IMR-90 (cell line): ENCODE results near the gene AK1. TPM values are rescaled to one million over a fixed set of nuclear protein-coding genes. Genes with fewer than 3 reads are reported as not detected.

Source experiments
- ATAC-seq: fragments of 200-7000 bp; cut with Tn5 transposase; 2 replicates; pipeline ENCODE4 v1.9.1; 2020; ENCODE audit warnings: low read depth, mild to moderate bottlenecking, moderate library complexity
- BruUV-seq: library from RNA; stranded (reverse); fragments of 400-500 nt; replicated peaks from 2 replicates; lab custom pipeline; 2021; lab: Mats Ljungman, UMichigan
- CTCF ChIA-PET: fragments of 300-600 bp; formaldehyde crosslinking; extraction: SDS; loops from one replicate; lab custom pipeline; 2021; ENCODE audit warnings: antibody characterized with exemption; lab: Yijun Ruan, JAX
- POLR2A ChIA-PET: fragments of 300-600 bp; sonication (Branson Sonifier 250); formaldehyde crosslinking; loops from one replicate; lab custom pipeline; 2022; ENCODE audit warnings: antibody characterized with exemption; ENCODE audit not compliant: unreplicated experiment; lab: Charles Lee
- DNase-seq: peaks from one replicate; pipeline ENCODE4 v3.0.0; 2013
- H2AFZ ChIP-seq: replicated peaks from 2 replicates; pipeline ENCODE3; 2013; ENCODE audit warnings: low read length, mild to moderate bottlenecking; ENCODE audit not compliant: poor library complexity
- H2AK5ac ChIP-seq: 2 replicates; pipeline ENCODE4 v1.6.1; 2013; ENCODE audit warnings: low read depth, low read length, inconsistent platforms
- H2AK9ac ChIP-seq: replicated peaks from 2 replicates; pipeline ENCODE3; 2013; ENCODE audit warnings: mild to moderate bottlenecking, low read depth, low read length, moderate library complexity; ENCODE audit not compliant: poor library complexity
- H2BK120ac ChIP-seq: 2 replicates; pipeline ENCODE4 v1.6.1; 2013; ENCODE audit warnings: low read depth, low read length, inconsistent platforms
- H2BK15ac ChIP-seq: 3 replicates; pipeline ENCODE4 v1.6.1; 2013; ENCODE audit warnings: low read depth, low read length, inconsistent platforms
- H2BK20ac ChIP-seq: 2 replicates; pipeline ENCODE4 v1.6.1; 2013; ENCODE audit warnings: low read depth, mild to moderate bottlenecking, inconsistent platforms, low read length, moderate library complexity
- H2BK5ac ChIP-seq: 2 replicates; pipeline ENCODE4 v1.6.1; 2013; ENCODE audit warnings: mild to moderate bottlenecking, low read depth, low read length, inconsistent platforms; ENCODE audit not compliant: poor library complexity, severe bottlenecking
- H3K14ac ChIP-seq: replicated peaks from 2 replicates; pipeline ENCODE4 v1.6.1; 2013; ENCODE audit warnings: low read depth, low read length, inconsistent platforms
- H3K18ac ChIP-seq: 2 replicates; pipeline ENCODE4 v1.6.1; 2013; ENCODE audit warnings: low read depth, low read length, control low read depth
- H3K23ac ChIP-seq: 2 replicates; pipeline ENCODE4 v1.6.1; 2013; ENCODE audit warnings: low read depth, low read length, inconsistent platforms
- H3K27ac ChIP-seq: 2 replicates; pipeline ENCODE4 v1.5.1; 2013; ENCODE audit warnings: mild to moderate bottlenecking, control low read depth, low read length; ENCODE audit not compliant: insufficient read depth
- H3K27me3 ChIP-seq: 2 replicates; pipeline ENCODE4 v1.6.1; 2013; ENCODE audit warnings: low read length; ENCODE audit not compliant: control insufficient read depth, insufficient read depth
- H3K36me3 ChIP-seq: 2 replicates; pipeline ENCODE4 v1.6.1; 2013; ENCODE audit warnings: low read length, mixed read lengths; ENCODE audit not compliant: control insufficient read depth, insufficient read depth
- H3K4ac ChIP-seq: 2 replicates; pipeline ENCODE4 v1.6.1; 2013; ENCODE audit warnings: low read depth, low read length, inconsistent platforms
- H3K4me1 ChIP-seq: 2 replicates; pipeline ENCODE4 v1.6.1; 2013; ENCODE audit warnings: low read length, mixed read lengths; ENCODE audit not compliant: control insufficient read depth, insufficient read depth
- H3K4me2 ChIP-seq: 2 replicates; pipeline ENCODE4 v1.6.1; 2013; ENCODE audit warnings: low read depth, mild to moderate bottlenecking, control low read depth, low read length, moderate library complexity
- H3K4me3 ChIP-seq: 2 replicates; pipeline ENCODE4 v1.5.1; 2013; ENCODE audit warnings: low read depth, mild to moderate bottlenecking, control low read depth, low read length, moderate library complexity; ENCODE audit not compliant: insufficient read depth
- H3K56ac ChIP-seq: 2 replicates; pipeline ENCODE4 v1.6.1; 2013; ENCODE audit warnings: low read length, inconsistent platforms; ENCODE audit not compliant: insufficient read depth; ENCODE audit errors: extremely low read depth
- H3K79me1 ChIP-seq, 2 experiments: 2 replicates each; pipeline ENCODE4 v1.6.1; 2013; ENCODE audit warnings: low read length in 2 of 2, inconsistent platforms in 1 of 2, low read depth in 1 of 2
- H3K9ac ChIP-seq: 2 replicates; pipeline ENCODE4 v1.6.1; 2013; ENCODE audit warnings: low read depth, low read length, control low read depth
- H3K9me1 ChIP-seq: 2 replicates; pipeline ENCODE4 v1.6.1; 2013; ENCODE audit warnings: low read length, inconsistent platforms; ENCODE audit not compliant: insufficient read depth
- H3K9me3 ChIP-seq: 2 replicates; pipeline ENCODE4 v1.6.1; 2013; ENCODE audit warnings: low read length; ENCODE audit not compliant: control insufficient read depth, insufficient read depth
- H4K20me1 ChIP-seq: 2 replicates; pipeline ENCODE4 v1.6.1; 2013; ENCODE audit warnings: low read length, inconsistent platforms; ENCODE audit not compliant: insufficient read depth
- H4K5ac ChIP-seq: 2 replicates; pipeline ENCODE4 v1.6.1; 2013; ENCODE audit warnings: mild to moderate bottlenecking, low read depth, low read length, control low read depth
- H4K8ac ChIP-seq, 2 experiments: 2 replicates each; pipeline ENCODE4 v1.6.1; 2013; ENCODE audit warnings: low read depth in 2 of 2, low read length in 2 of 2, control low read depth in 1 of 2, inconsistent platforms in 1 of 2
- H4K91ac ChIP-seq: 2 replicates; pipeline ENCODE4 v1.6.1; 2013; ENCODE audit warnings: low read depth, low read length, inconsistent platforms; ENCODE audit not compliant: insufficient read depth
- BHLHE40 ChIP-seq: fragments of 150-350 bp; IDR thresholded peaks from 2 replicates; pipeline ENCODE4 v1.6.1; 2016; ENCODE audit warnings: mild to moderate bottlenecking, low read depth, low read length
- CEBPB ChIP-seq: IDR thresholded peaks from 2 replicates; pipeline ENCODE4 v1.6.1; 2012; ENCODE audit warnings: low read depth, low read length, improper control_type of control experiment
- CHD1 ChIP-seq: IDR thresholded peaks from 2 replicates; pipeline ENCODE4 v1.6.1; 2012; ENCODE audit warnings: low read depth, low read length, improper control_type of control experiment
- FOS ChIP-seq: fragments of 150-350 bp; IDR thresholded peaks from 2 replicates; pipeline ENCODE4 v1.6.1; 2016; ENCODE audit warnings: low read depth, low read length
- MAFK ChIP-seq: IDR thresholded peaks from 2 replicates; pipeline ENCODE4 v1.6.1; 2012; ENCODE audit warnings: low read depth, low read length, improper control_type of control experiment
- MAZ ChIP-seq: IDR thresholded peaks from 2 replicates; pipeline ENCODE4 v1.6.1; 2012; ENCODE audit warnings: low read depth, mild to moderate bottlenecking, low read length, improper control_type of control experiment, moderate library complexity, borderline replicate concordance
- MXI1 ChIP-seq: IDR thresholded peaks from 2 replicates; pipeline ENCODE4 v1.6.1; 2012; ENCODE audit warnings: low read depth, mild to moderate bottlenecking, low read length, moderate library complexity, borderline replicate concordance
- NFE2L2 ChIP-seq: fragments of 150-350 bp; IDR thresholded peaks from 2 replicates; pipeline ENCODE4 v1.6.1; 2016; ENCODE audit warnings: low read depth, mild to moderate bottlenecking, low read length
- POLR2A ChIP-seq: IDR thresholded peaks from 2 replicates; pipeline ENCODE4 v1.6.1; 2012; ENCODE audit warnings: mild to moderate bottlenecking, low read depth, low read length
- RAD21 ChIP-seq: IDR thresholded peaks from 2 replicates; pipeline ENCODE4 v1.6.1; 2012; ENCODE audit warnings: low read length, improper control_type of control experiment
- RCOR1 ChIP-seq: IDR thresholded peaks from 2 replicates; pipeline ENCODE4 v1.6.1; 2012; ENCODE audit warnings: mild to moderate bottlenecking, low read length, improper control_type of control experiment; ENCODE audit not compliant: insufficient replicate concordance
- RFX5 ChIP-seq: IDR thresholded peaks from 2 replicates; pipeline ENCODE4 v1.8.0; 2012; ENCODE audit warnings: low read depth, mild to moderate bottlenecking, low read length, moderate library complexity
- SMC3 ChIP-seq: fragments of 150-350 bp; IDR thresholded peaks from 2 replicates; pipeline ENCODE4 v1.6.1; 2016; ENCODE audit warnings: low read depth, mild to moderate bottlenecking, antibody characterized with exemption, low read length, moderate library complexity
- WGBS, 2 experiments: methylation state at CpG; one replicate each; pipeline versions ENCODE4 v1.1.5 to v1.1.7; 2013; ENCODE audit warnings: missing lambda C conversion rate in 2 of 2; ENCODE audit not compliant: insufficient read length in 1 of 2; ENCODE audit errors: extremely low coverage in 2 of 2; 5-methylcytosine and 5-hydroxymethylcytosine counted together
- dilution Hi-C: fragments of 300-500 bp; cut with HindIII; formaldehyde crosslinking; loops from one replicate; pipeline ENCODE4 v1.14.3; 2018; ENCODE audit warnings: low sequenced_read_pairs; ENCODE audit not compliant: unreplicated experiment
- in situ Hi-C: fragments of 300-500 bp; cut with MboI; formaldehyde crosslinking; loops from 3 replicates; pipeline ENCODE4 v1.14.3; 2019; ENCODE audit warnings: low sequenced_read_pairs, inconsistent platforms, mixed read lengths
- intact Hi-C: fragments of 100-400 bp; cut with micrococcal nuclease; formaldehyde crosslinking; loops from 2 replicates; pipeline ENCODE4 v1.10.0; 2022
- polyA plus RNA-seq, 3 experiments: library from polyadenylated mRNA; depleted of rRNA; stranded (reverse); fragments of >200 nt; gene quantifications; 2 replicates each; pipeline ENCODE4 v1.2.3, GENCODE V29; 2012; ENCODE audit warnings: low replicate concordance in 1 of 3
- total RNA-seq: library from RNA; depleted of rRNA; stranded (reverse); fragments of >200 nt; gene quantifications from 2 replicates; pipeline ENCODE4 v1.2.3, GENCODE V29; 2012
- TF ChIP-seq, protein P1 (sequence below): fragments of 150-350 bp; IDR thresholded peaks from 2 replicates; pipeline ENCODE4 v1.6.1; 2017; ENCODE audit warnings: mild to moderate bottlenecking, antibody characterized with exemption, low read length, low read depth
- TF ChIP-seq, protein P2 (sequence below): fragments of 150-350 bp; IDR thresholded peaks from 2 replicates; pipeline ENCODE4 v1.6.1; 2016; ENCODE audit warnings: low read depth, mild to moderate bottlenecking, low read length, moderate library complexity, borderline replicate concordance
- TF ChIP-seq, protein P3 (sequence below): conservative IDR thresholded peaks from 2 replicates; pipeline ENCODE4 v1.5.1; 2012; ENCODE audit warnings: mild to moderate bottlenecking, low read depth, low read length, improper control_type of control experiment

Gene AK1
- total and polyA plus RNA-seq, 2 of the 4 experiments (the other 2 are of a cell fraction) = 44.8 to 119 TPM

DNA sequence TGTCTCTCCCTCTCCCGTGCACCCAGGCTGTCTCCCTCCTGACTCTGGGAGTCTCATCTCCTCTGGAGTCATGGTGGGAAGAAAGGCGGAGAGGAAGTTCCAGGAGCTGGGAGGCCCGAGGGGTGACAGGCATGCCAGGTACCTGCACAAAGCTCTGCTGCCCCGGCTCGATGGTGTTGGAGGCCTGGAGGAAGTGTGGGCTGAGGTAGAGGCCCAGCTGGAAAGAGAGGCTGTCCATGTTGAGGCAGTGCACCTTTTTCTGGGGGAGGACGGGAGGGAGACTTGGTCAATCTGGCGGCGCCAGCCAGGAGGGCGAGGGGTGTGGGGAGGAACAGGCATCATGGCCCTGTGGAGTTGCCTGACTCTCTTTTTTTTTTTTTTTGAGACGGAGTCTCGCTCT, 58.9 kb downstream of the AK1 start:
- peaks cover 11% of the 10 kb centered on the region; the same call in 1 of the 2 replicates for H3K4me1 ChIP-seq
- 0 out of 2 replicates have a peak, but pooled peaks cover 5% of the 10 kb centered on the region for H4K20me1 ChIP-seq
- dilution Hi-C loops (no loop called here), in situ Hi-C loops (no loop called here), intact Hi-C loops (no loop called here)
- no peaks in the 10 kb centered on the region for H3K9me3 ChIP-seq
- BruUV-seq = no TSS peak
- ChIA-PET POLR2A (interaction anchor here (0.6 kb wide), 1 partner anchor 14 kb away, joined by 5 read pairs; no protein-coding TSS in a partner anchor), CTCF (no interaction called here)
- peaks cover 61% of the 10 kb centered on the region for H3K36me3 ChIP-seq
- H4K91ac ChIP-seq = no peak overlapping the region
- no peak overlapping the region for H3K4me3 ChIP-seq
- H3K79me1 ChIP-seq = peaks cover 7 to 22% of the 10 kb centered on the region in 2 experiments; a peak in 2 of 4 replicates
- no peak overlapping the region for H4K5ac ChIP-seq
- no peak overlapping the region for H2BK15ac ChIP-seq
- TF ChIP-seq FOS = no peak
- TF ChIP-seq BHLHE40 = no peak
- TF ChIP-seq CHD1 = no peak
- TF ChIP-seq SMC3 = no peak
- TF ChIP-seq NFE2L2 = no peak
- no peak for TF ChIP-seq CEBPB
- TF ChIP-seq, protein P1, sequence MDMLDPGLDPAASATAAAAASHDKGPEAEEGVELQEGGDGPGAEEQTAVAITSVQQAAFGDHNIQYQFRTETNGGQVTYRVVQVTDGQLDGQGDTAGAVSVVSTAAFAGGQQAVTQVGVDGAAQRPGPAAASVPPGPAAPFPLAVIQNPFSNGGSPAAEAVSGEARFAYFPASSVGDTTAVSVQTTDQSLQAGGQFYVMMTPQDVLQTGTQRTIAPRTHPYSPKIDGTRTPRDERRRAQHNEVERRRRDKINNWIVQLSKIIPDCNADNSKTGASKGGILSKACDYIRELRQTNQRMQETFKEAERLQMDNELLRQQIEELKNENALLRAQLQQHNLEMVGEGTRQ = no peak
- TF ChIP-seq, protein P2, sequence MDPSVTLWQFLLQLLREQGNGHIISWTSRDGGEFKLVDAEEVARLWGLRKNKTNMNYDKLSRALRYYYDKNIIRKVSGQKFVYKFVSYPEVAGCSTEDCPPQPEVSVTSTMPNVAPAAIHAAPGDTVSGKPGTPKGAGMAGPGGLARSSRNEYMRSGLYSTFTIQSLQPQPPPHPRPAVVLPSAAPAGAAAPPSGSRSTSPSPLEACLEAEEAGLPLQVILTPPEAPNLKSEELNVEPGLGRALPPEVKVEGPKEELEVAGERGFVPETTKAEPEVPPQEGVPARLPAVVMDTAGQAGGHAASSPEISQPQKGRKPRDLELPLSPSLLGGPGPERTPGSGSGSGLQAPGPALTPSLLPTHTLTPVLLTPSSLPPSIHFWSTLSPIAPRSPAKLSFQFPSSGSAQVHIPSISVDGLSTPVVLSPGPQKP = no peak
- TF ChIP-seq, protein P3, sequence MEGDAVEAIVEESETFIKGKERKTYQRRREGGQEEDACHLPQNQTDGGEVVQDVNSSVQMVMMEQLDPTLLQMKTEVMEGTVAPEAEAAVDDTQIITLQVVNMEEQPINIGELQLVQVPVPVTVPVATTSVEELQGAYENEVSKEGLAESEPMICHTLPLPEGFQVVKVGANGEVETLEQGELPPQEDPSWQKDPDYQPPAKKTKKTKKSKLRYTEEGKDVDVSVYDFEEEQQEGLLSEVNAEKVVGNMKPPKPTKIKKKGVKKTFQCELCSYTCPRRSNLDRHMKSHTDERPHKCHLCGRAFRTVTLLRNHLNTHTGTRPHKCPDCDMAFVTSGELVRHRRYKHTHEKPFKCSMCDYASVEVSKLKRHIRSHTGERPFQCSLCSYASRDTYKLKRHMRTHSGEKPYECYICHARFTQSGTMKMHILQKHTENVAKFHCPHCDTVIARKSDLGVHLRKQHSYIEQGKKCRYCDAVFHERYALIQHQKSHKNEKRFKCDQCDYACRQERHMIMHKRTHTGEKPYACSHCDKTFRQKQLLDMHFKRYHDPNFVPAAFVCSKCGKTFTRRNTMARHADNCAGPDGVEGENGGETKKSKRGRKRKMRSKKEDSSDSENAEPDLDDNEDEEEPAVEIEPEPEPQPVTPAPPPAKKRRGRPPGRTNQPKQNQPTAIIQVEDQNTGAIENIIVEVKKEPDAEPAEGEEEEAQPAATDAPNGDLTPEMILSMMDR = no peak
- TF ChIP-seq MAZ = no peak
- TF ChIP-seq MXI1 = no peak
- no peak for TF ChIP-seq POLR2A
- TF ChIP-seq MAFK = no peak
- TF ChIP-seq RCOR1 = no peak
- TF ChIP-seq RFX5 = no peak
- TF ChIP-seq RAD21 = no peak
- H2AFZ ChIP-seq = peak overlapping the region; percentile 11
- no peak overlapping the region for H3K4me2 ChIP-seq
- no peak overlapping the region for H3K27ac ChIP-seq
- ATAC-seq = no peak
- no peak overlapping the region for H3K23ac ChIP-seq
- WGBS, 2 experiments = 91% methylated on average over 3 of the region's 11 CpGs; no CpG with 5 or more reads in 1 of the 2 experiments
- DNase-seq = no peak
- no peak overlapping the region for H2AK9ac ChIP-seq
- no peak overlapping the region for H4K8ac ChIP-seq
- H3K14ac ChIP-seq = no peak overlapping the region
- no peak overlapping the region for H2BK120ac ChIP-seq
- no peak overlapping the region for H3K4ac ChIP-seq
- no peaks in the 10 kb centered on the region; the same call in 1 of the 2 replicates for H3K9me1 ChIP-seq
- no peak overlapping the region for H3K18ac ChIP-seq
- H3K9ac ChIP-seq = no peak overlapping the region
- no peaks in the 10 kb centered on the region for H3K27me3 ChIP-seq
- no peak overlapping the region for H2BK20ac ChIP-seq
- no peak overlapping the region for H2AK5ac ChIP-seq
- no peak overlapping the region for H2BK5ac ChIP-seq
- no peak overlapping the region for H3K56ac ChIP-seq
